HG02885 (cell line): ENCODE measurements around the gene HIPK1.
A peak's percentile ranks its signal among the peaks of the same experiment; 100 is the strongest.

Experiments used
- ATAC-seq: cut with Tn5 transposase; IDR thresholded peaks from one replicate; pipeline ENCODE4 v1.9.1; 2021; ENCODE audit warnings: mild to moderate bottlenecking; ENCODE audit not compliant: unreplicated experiment, poor library complexity

HIPK1 gene

GRCh38 chr1:113976609-113977278 lies 47.6 kb downstream of the HIPK1 start:
- no peak for ATAC-seq

GRCh38 chr1:113977906-113978305 lies 48.8 kb downstream of the HIPK1 start:
- ATAC-seq = no peak

DNA sequence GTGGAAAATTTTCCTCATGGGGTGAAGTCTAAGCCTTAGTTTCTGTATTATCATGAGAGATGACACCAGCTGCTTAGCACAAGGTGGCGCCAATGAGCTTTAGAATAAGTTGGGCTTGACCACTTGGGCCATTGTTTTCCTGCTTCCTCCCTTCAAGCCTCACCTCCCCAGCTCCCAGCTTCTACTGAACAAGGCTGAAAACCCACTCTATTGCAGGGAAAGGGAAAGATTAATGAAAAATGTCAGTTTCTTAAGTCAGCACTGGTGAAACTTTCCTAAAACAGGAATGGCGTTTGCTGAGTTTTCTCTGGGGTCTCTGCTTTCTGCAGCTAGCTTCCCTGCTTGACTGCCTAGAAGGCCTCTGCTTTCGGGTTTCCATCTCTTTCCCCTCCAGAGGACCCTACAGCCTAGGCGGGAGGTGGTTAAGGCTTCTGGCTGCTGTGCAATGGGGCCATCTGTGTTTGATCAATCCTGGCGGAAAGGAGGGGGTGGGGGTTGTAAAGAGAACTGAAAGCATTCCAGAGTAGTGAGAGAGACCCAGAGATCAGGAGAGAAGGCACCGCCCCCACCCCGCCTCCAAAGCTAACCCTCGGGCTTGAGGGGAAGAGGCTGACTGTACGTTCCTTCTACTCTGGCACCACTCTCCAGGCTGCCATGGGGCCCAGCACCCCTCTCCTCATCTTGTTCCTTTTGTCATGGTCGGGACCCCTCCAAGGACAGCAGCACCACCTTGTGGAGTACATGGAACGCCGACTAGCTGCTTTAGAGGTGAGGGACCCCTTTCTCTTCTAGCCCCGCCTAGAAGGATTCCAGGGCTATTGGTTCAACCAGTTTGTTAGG lies 50.0 kb downstream of the HIPK1 start, which contains the start of gene OLFML3:
OLFML3 (plus strand) TSS at position 612 of the 840 bp plus-strand sequence; CDS start at position 655, 43 bp downstream.
- peak; percentile 71 for ATAC-seq

GRCh38 chr1:113980110-113980509 lies 51.0 kb downstream of the HIPK1 start:
- no peak for ATAC-seq

GRCh38 chr1:113981962-113982931 lies 53.1 kb downstream of the HIPK1 start:
- no peak for ATAC-seq

GRCh38 chr1:113982949-113983348 lies 53.8 kb downstream of the HIPK1 start:
- no peak for ATAC-seq

DNA sequence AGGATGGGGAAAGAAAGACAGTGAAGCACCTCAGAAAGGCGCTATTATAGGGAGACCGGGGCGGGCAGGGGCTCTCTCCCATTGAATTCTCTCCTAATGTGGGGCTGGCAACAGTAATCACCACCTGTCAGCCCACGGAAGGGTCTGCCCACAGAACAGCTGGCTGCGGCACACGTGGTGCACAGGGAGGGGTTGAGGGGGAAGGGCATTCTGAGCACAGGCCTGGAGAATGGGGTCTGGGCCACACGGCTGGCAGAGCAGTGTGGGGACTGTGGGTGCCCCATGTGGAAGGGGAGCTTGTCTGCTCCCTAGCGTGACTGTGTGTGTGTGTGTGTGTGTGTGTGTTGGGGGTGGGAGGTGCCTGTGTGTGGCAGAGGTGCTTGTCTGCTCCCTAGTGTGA lies 54.3 kb downstream of the HIPK1 start:
- no peak for ATAC-seq

DNA sequence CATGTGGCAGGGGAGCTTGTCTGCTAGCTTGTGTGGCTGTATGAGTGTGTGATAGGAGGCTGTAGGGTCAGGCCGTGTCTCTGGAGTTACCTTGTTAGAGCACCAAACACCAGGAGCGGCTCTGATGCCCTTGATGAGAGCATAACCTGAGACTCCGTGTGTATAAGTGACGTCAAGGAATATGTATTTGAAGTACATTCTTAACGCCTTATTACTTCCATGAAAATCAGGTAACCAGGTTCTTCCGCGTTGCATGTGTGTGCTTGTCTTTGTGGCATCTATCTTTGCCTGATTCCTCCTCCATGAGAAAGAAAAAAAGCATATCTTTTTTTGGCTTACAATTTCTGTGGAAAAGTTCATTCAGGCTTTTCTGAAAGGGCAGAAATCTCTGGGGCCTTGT lies 54.7 kb downstream of the HIPK1 start:
- no peak for ATAC-seq

DNA sequence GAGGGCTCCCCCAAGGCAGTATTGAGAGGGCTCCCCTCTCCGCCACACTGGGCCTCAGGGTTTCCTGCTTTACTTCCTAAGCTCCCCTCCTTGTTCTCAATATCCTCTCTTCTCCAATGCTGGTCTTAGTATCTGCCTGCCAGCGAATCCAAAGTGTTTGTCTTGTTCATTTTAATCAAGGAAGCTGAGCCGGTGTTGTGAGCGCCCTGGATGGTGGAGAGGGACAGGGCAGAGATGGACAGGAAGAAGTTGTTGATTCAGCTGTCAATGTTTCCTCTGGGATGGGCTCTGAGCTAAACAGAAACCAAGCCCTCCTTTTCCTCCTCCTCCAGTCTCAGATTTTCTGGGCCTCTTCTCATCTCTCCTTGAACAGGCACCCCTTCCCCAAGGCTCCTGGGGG lies 55.6 kb downstream of the HIPK1 start:
- no peak for ATAC-seq

DNA sequence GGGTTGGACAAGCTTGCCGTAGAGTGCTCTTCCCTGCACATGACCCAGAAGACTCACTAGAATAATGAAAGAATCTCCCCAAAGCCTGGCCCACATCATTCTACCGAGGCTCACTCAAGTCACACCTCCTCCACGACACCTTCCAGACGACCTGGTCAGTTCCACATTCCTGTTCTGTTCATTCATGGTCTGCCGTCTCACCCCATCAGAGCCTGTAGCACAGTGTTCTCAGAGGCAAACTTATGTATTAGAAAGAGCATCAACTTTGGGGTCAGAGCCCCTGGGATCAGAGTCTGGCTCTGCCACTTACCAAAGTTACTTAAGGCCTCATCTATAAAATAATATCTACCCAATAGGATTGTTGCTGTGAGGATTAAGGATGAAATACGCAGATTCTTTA lies 57.7 kb downstream of the HIPK1 start:
- ATAC-seq = no peak

GRCh38 chr1:113987259-113987658 lies 58.1 kb downstream of the HIPK1 start:
- no peak for ATAC-seq

GRCh38 chr1:113990530-113990929 lies 61.4 kb downstream of the HIPK1 start:
- ATAC-seq = no peak

GRCh38 chr1:113990961-113991360 lies 61.8 kb downstream of the HIPK1 start:
- no peak for ATAC-seq

- ATAC-seq = peak; percentile 45
These were observed 62.4 kb downstream of the HIPK1 start for GRCh38 chr1:113991467-113991997.

DNA sequence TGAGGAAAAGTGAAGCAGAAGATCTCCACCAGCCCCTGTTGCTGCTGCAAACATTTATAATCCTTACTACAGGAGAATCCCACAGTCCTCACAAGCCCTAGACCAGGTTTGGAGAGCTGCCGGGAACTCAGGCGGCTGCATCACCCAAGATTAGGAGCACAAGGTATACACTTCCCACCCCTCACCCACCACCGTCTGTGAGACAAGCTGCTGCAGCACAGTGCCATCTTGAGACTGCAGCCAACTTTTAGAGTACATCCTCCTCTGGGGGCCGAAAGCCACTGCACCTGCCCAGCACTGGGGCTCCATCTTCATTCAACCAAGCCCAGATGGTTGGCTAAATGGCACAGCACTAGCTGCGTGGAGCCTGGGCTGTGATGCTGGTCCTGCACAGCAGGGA lies 63.9 kb downstream of the HIPK1 start:
- ATAC-seq = no peak

DNA sequence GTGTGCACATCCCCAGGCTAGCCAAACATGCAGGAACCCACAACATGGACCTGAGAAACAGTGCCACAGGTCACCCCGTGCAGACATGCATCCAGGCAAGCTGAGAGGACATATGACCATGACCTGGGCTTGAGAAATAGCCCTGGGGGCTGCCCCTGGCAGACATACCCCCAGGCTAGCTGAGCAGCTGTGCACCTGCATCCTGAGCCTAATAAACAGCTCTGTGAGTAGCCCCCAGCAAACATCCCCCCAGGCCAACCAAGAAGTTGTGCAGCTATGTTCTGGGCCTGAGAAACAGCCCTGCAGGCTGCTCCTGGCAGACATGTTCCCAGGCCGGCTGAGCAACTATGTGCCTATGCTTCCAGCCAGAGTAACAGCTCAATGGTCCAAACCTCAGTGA lies 64.6 kb downstream of the HIPK1 start:
- no peak for ATAC-seq

DNA sequence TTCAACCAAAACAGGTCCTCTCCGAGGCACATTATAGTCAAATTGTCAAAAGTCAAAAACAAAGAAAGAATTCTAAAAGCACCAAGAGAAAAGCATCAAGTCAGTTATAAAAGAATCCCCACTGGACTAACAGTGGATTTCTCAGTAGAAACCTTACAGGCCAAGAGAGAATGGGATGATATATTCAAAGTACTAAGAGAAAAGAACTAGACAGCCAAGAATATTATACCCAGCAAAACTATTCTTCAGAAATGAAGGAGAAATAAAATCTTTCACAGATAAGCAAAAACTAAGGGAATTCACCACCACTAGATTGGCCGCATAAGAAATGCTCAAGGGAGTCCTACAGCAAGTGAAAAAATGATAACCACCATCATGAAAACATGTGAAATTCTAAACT lies 66.3 kb downstream of the HIPK1 start:
- ATAC-seq = no peak

GRCh38 chr1:113998361-113998760 lies 69.2 kb downstream of the HIPK1 start:
- ATAC-seq = no peak

DNA sequence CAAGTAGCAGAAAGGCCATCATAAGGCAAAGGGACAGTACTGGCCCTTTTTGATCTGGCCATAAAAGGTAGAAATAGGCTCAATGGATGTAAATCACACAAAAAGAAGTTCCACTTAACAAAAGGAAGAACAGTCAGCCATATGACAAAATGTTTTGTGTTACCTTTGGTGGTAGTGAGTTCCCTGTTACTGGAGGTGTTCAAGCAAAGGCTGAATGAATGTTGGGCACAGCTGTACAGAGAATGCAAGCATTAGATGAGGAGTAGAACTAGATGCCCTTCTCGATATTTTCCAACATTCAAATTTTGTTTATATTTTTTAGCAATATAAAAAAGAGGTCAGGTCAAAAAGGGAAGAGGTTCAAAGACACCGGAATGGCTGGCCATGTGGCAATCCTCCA lies 70.1 kb downstream of the HIPK1 start:
- no peak for ATAC-seq

- no peak for ATAC-seq
These were observed 70.7 kb downstream of the HIPK1 start for GRCh38 chr1:113999799-114000198.
